Endodermal cell (in vitro differentiated cells): ENCODE results near the gene CDKN3. TPM values are rescaled to one million over a fixed set of nuclear protein-coding genes. Genes with fewer than 3 reads are reported as not detected.
A peak's percentile ranks its signal among the peaks of the same experiment; 100 is the strongest.

Source experiments
- DNase-seq: peaks from one replicate; pipeline ENCODE4 v3.0.0-alpha.2; 2017
- H3K27ac ChIP-seq: 2 replicates; pipeline ENCODE4 v1.5.1; 2013; ENCODE audit warnings: mild to moderate bottlenecking, low read depth, low read length, moderate library complexity
- H3K27me3 ChIP-seq: 2 replicates; pipeline ENCODE4 v1.6.1; 2013; ENCODE audit warnings: mild to moderate bottlenecking, low read length, moderate library complexity; ENCODE audit not compliant: insufficient read depth, control insufficient read depth, poor library complexity, severe bottlenecking
- H3K36me3 ChIP-seq: 2 replicates; pipeline ENCODE4 v1.7.0; 2013; ENCODE audit warnings: mild to moderate bottlenecking, low read length, moderate library complexity; ENCODE audit not compliant: control insufficient read depth, insufficient read depth
- H3K4me1 ChIP-seq: one replicate; pipeline ENCODE4 v1.7.0; 2013; ENCODE audit warnings: low read length; ENCODE audit not compliant: control insufficient read depth, insufficient read depth
- H3K4me3 ChIP-seq: 2 replicates; pipeline ENCODE4 v1.5.1; 2013; ENCODE audit warnings: mild to moderate bottlenecking, low read length, moderate library complexity
- H3K9ac ChIP-seq: 2 replicates; pipeline ENCODE4 v1.6.1; 2013; ENCODE audit warnings: mild to moderate bottlenecking, low read length, moderate library complexity; ENCODE audit not compliant: poor library complexity, severe bottlenecking; ENCODE audit errors: extremely low read depth
- H3K9me3 ChIP-seq: 2 replicates; pipeline ENCODE4 v1.6.1; 2013; ENCODE audit warnings: mild to moderate bottlenecking, low read length, moderate library complexity; ENCODE audit not compliant: control insufficient read depth
- H3K27ac Mint-ChIP-seq: 2 replicates; pipeline ENCODE4 v1.8.0; 2020; ENCODE audit warnings: mixed read lengths
- H3K27me3 Mint-ChIP-seq: 2 replicates; pipeline ENCODE4 v1.8.0; 2021; ENCODE audit warnings: mild to moderate bottlenecking, mixed read lengths; ENCODE audit not compliant: insufficient read depth
- H3K36me3 Mint-ChIP-seq: 2 replicates; pipeline ENCODE4 v1.8.0; 2020; ENCODE audit warnings: low read depth, mixed read lengths
- H3K4me1 Mint-ChIP-seq: 2 replicates; pipeline ENCODE4 v1.8.0; 2020; ENCODE audit warnings: mixed read lengths
- H3K4me3 Mint-ChIP-seq: 2 replicates; pipeline ENCODE4 v1.8.0; 2020; ENCODE audit warnings: mild to moderate bottlenecking, moderate library complexity, mixed read lengths
- H3K9me3 Mint-ChIP-seq: 2 replicates; pipeline ENCODE4 v1.8.0; 2020; ENCODE audit warnings: mild to moderate bottlenecking, mixed read lengths
- WGBS, 2 experiments: methylation state at CpG; one replicate each; pipeline versions ENCODE4 v1.1.5 to v1.1.7; 2013; ENCODE audit warnings: missing lambda C conversion rate in 2 of 2, mixed read lengths in 1 of 2; ENCODE audit not compliant: insufficient coverage in 1 of 2, insufficient read length in 1 of 2; 5-methylcytosine and 5-hydroxymethylcytosine counted together
- total RNA-seq, 2 donors: library from RNA; stranded (reverse); fragmentation: NEBNext Ultra II Directional in 1 of 2; extraction: Animal tissue kit (Norgen Biotek cat#: 25700) in 1 of 2; gene quantifications; 2 replicates in 1 of 2; 3 replicates in 1 of 2; pipeline ENCODE4 v1.2.1, GENCODE V29; 2021
- TF ChIP-seq, protein P1 (sequence below): fragments of 200-600 bp; sonication (generic); conservative IDR thresholded peaks from 2 replicates; pipeline ENCODE4 v1.5.0; 2021; ENCODE audit warnings: antibody characterized with exemption, mild to moderate bottlenecking

The CDKN3 gene
- total RNA-seq, 2 donors from 2014 or later: 31.5 to 39.8 TPM

GRCh38 chr14:54362759-54363437 is 33.9 kb upstream of the CDKN3 start:
- Histone ChIP-seq H3K4me1 (peaks cover 6% of the 10 kb centered on the region), H3K9ac (no peak overlapping the region), H3K4me3 (no peak overlapping the region), H3K27me3 (no peaks in the 10 kb centered on the region), H3K9me3 (no peaks in the 10 kb centered on the region), H3K36me3 (no peaks in the 10 kb centered on the region), H3K27ac (no peak overlapping the region)
- Mint-ChIP-seq H3K27ac (peak overlapping the region; percentile 59), H3K4me1 (peaks cover 39% of the 10 kb centered on the region), H3K9me3 (no peaks in the 10 kb centered on the region), H3K27me3 (no peaks in the 10 kb centered on the region), H3K36me3 (no peaks in the 10 kb centered on the region), H3K4me3 (no peak overlapping the region)
- TF ChIP-seq, protein P1, sequence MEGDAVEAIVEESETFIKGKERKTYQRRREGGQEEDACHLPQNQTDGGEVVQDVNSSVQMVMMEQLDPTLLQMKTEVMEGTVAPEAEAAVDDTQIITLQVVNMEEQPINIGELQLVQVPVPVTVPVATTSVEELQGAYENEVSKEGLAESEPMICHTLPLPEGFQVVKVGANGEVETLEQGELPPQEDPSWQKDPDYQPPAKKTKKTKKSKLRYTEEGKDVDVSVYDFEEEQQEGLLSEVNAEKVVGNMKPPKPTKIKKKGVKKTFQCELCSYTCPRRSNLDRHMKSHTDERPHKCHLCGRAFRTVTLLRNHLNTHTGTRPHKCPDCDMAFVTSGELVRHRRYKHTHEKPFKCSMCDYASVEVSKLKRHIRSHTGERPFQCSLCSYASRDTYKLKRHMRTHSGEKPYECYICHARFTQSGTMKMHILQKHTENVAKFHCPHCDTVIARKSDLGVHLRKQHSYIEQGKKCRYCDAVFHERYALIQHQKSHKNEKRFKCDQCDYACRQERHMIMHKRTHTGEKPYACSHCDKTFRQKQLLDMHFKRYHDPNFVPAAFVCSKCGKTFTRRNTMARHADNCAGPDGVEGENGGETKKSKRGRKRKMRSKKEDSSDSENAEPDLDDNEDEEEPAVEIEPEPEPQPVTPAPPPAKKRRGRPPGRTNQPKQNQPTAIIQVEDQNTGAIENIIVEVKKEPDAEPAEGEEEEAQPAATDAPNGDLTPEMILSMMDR: no peak
- WGBS, 2 experiments: 53 to 57% methylated on average over 4 to 5 of the region's 5 CpGs
- DNase-seq: peak; percentile 64

GRCh38 chr14:54364555-54365415 is 32.0 kb upstream of the CDKN3 start:
- no peak overlapping the region for H3K27ac ChIP-seq
- no peaks in the 10 kb centered on the region for H3K36me3 ChIP-seq
- Mint-ChIP-seq H3K27ac (no peak overlapping the region), H3K4me3 (no peak overlapping the region), H3K9me3 (no peaks in the 10 kb centered on the region), H3K27me3 (no peaks in the 10 kb centered on the region), H3K4me1 (peaks cover 40% of the 10 kb centered on the region), H3K36me3 (no peaks in the 10 kb centered on the region)
- H3K9ac ChIP-seq: no peak overlapping the region
- no peaks in the 10 kb centered on the region for H3K27me3 ChIP-seq
- H3K9me3 ChIP-seq: no peaks in the 10 kb centered on the region
- no peak for DNase-seq
- peaks cover 6% of the 10 kb centered on the region for H3K4me1 ChIP-seq
- TF ChIP-seq, protein P1: no peak
- WGBS, 2 experiments: 77 to 85% methylated on average over 9 of the region's 9 CpGs
- no peak overlapping the region for H3K4me3 ChIP-seq

DNA sequence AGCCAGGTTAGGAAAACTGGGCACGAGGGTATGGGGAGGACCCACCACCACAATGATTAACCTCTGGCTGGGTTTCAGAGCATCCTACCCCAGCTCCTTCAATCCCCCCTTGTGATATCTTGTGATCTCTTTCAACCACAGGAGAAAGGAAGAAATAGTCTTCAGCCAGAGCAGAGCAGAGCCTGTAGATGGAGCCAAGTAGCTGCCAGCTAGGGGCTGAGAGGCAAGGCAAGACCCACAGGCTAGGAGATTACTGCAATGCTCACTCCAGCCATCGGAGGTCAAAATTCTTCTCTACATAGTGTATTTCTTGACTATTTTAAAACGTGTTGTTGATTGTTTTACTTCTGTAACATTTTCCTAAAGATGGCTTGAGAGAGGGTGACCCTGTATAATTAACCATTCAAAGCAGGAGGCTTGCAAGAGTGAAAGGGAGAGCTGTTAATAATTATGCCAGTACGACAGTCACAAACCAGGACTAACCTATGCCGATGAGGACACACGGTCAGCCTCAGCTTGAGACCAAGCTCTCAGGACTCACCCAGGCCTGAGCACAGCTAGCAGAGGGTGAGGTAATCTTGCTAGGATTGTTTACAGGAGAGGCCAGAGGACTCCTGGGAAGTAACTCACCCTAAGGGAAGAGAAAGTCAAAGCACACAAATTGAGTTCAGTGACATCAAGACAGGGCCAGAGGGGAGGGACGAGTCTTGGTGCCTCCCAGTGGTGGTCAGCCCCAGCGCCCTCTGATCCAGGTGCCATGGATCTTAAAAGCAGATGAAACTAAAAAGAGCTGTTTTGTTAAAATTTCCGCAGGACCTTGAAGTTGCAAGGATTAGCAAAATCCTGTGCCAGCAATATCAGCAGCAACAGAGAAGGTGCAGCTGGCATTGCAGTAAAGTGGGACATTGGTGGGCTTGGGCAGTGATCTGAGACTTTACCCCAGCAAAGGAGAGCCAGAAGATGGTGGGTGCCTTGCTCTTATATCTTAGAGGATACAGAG is 29.8 kb upstream of the CDKN3 start:
- Histone ChIP-seq H3K27ac (no peak overlapping the region), H3K4me3 (no peak overlapping the region), H3K27me3 (no peaks in the 10 kb centered on the region), H3K4me1 (peaks cover 6% of the 10 kb centered on the region), H3K9me3 (no peaks in the 10 kb centered on the region), H3K9ac (no peak overlapping the region), H3K36me3 (no peaks in the 10 kb centered on the region)
- H3K9me3 Mint-ChIP-seq: no peaks in the 10 kb centered on the region
- WGBS, 2 experiments: 61 to 64% methylated on average over 6 to 9 of the region's 9 CpGs
- TF ChIP-seq, protein P1: peak; percentile 81
- H3K4me1 Mint-ChIP-seq: peaks cover 46% of the 10 kb centered on the region
- no peak overlapping the region for H3K4me3 Mint-ChIP-seq
- peak; percentile 86 for DNase-seq
- no peaks in the 10 kb centered on the region for H3K36me3 Mint-ChIP-seq
- no peaks in the 10 kb centered on the region for H3K27me3 Mint-ChIP-seq
- H3K27ac Mint-ChIP-seq: peak overlapping the region; percentile 73
